GM19397 (cell line): ENCODE results near the gene ZBED1.
"Not testable (repeated sequence)": the region's sequence is repeated elsewhere in the genome, so short reads cannot be mapped to it uniquely, and the experiment has no call there.

Source experiments
- ATAC-seq: cut with Tn5 transposase; IDR thresholded peaks from one replicate; pipeline ENCODE4 v1.9.1; 2021; ENCODE audit warnings: mild to moderate bottlenecking, moderate library complexity; ENCODE audit not compliant: unreplicated experiment

The ZBED1 gene

DNA sequence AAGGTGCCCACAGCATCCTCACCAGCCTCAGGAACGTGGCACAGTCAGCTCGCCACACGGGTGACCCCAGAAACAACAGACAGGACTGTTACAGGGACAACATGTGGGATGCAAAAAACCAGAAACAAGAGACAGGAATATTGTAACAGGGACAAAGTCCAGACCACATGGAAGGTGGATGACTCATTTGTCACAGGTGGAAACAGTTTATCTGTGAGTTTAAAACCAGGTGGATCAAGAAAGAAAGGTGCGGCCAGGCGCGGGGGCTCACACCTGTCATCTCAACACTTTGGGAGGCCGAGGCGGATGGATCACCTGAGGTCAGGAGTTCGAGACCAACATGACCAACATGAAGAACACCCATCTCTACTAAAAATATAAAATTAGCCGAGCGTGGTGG lies 23.5 kb downstream of the ZBED1 start:
- not testable (repeated sequence) for ATAC-seq

- ATAC-seq, result no peak
These were observed 25.6 kb downstream of the ZBED1 start for GRCh38 chrX:2474963-2475726.

GRCh38 chrX:2474280-2474962 lies 26.4 kb downstream of the ZBED1 start:
- ATAC-seq, result no peak

GRCh38 chrX:2473064-2473463 lies 27.7 kb downstream of the ZBED1 start:
- ATAC-seq, result not testable (repeated sequence)

DNA sequence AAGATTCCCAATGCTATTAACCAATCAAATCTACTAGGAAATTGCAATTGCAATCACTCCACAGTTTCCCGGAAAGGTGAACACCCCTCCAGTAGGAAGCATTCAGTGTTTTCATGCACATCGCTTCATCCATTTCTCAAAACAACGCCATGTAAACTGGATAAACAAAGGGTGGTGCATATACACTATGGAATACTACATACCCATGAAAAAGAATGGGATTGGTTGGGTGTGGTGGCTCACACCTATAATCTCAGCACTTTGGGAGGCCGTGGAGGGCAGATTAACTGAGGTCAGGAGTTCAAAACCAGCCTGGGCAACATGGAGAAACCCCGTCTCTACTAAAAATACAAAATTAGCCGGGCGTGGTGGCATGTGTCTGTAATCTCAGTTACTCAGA lies 29.1 kb downstream of the ZBED1 start:
- ATAC-seq, result no peak

DNA sequence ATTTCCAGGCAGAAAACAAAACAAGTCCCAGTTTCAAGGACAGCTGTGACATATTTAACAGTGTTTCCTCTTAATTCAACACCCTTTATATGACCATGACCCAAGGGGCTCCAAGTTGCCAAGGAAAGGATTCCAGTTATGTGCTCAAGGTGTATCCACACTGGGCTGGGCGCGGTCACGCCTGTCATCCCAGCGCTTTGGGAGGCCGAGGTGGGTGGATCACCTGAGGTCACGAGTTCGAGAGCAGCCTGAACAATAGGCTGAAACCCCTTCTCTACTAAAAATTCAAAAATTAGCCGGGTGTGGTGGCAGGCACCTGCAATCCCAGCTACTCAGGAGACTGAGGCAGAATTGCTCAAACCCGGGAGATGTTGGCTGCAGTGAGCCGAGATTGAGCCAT lies 29.6 kb downstream of the ZBED1 start:
- ATAC-seq, result not testable (repeated sequence)

GRCh38 chrX:2469852-2470251 lies 30.9 kb downstream of the ZBED1 start:
- ATAC-seq, result not testable (repeated sequence)

- ATAC-seq, result no peak
These were observed 31.5 kb downstream of the ZBED1 start for GRCh38 chrX:2469196-2469685.

DNA sequence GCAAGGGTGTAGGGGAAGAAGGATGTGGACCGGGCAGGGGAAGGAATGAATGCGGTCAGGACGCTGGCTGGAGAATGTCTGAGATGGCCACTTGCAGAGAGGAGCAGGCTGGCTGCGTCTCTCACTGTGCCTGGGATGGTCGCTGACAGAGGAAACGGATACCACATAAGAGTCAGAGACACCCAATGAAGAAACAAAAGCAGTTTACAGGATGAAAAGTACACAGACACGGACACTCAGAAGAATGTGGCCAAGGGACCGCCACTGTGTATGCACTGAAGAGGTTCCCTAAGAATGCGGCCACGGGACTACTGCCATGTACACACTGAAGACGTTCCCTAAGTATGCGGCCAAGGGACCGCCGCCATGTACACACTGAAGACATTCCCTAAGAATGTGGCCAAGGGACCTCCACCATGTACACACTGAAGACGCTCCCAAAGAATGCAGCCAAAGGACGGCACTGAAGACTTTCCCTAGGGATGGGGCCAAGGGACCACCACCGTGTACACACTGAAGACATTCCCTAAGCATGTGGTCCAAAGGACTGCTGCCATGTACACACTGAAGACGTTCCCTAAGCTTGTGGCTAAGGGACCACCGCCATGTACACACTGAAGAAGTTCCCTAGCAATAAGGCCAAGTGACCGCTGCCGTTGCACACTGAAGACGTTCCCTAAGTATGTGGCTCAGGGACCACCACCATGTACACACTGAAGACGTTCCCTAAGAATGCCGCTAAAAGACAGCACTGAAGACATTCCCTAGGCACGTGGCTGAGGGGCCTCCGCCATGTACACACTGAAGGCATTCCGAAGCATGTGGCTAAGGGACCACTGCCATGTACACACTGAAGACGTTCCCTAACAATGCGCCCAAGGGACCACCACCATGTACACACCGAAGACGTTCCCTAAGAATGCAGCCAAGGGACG lies 32.2 kb downstream of the ZBED1 start:
- ATAC-seq, result no peak

DNA sequence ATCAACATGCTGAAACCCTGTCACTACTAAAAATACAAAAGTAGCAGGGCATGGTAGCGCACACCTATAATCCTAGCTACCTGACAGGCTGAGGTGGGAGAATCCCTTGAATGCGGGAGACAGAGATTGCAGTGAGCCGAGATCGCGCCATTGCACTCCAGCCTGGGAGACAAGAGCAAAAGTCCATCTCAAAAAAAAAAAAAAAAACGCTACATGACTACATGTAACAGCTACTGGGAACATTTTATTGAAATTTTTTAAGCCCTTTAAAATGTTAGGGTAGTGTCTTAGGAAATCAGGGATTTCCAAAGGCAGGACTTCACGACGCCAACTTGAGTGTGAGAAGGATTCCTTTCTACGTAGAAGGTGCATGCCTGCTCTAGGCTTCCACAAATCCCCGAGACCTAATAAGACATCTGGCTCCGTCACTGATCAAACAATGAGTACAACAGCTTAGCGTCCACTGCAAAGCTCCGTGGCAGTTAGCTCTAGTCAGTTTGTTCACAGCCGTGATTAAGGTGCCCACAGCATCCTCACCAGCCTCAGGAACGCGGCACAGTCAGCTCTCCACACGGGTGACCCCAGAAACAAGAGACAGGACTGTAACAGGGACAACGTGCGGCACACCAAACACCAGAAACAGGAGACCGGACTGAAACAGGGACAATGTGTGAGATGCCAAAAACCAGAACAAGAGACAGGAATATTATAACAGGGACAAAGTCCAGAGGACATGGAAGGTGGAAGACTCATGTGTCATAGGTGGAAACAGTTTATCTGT lies 33.7 kb downstream of the ZBED1 start:
- ATAC-seq, result no peak

GRCh38 chrX:2464677-2465166 lies 36.1 kb downstream of the ZBED1 start:
- no peak for ATAC-seq

DNA sequence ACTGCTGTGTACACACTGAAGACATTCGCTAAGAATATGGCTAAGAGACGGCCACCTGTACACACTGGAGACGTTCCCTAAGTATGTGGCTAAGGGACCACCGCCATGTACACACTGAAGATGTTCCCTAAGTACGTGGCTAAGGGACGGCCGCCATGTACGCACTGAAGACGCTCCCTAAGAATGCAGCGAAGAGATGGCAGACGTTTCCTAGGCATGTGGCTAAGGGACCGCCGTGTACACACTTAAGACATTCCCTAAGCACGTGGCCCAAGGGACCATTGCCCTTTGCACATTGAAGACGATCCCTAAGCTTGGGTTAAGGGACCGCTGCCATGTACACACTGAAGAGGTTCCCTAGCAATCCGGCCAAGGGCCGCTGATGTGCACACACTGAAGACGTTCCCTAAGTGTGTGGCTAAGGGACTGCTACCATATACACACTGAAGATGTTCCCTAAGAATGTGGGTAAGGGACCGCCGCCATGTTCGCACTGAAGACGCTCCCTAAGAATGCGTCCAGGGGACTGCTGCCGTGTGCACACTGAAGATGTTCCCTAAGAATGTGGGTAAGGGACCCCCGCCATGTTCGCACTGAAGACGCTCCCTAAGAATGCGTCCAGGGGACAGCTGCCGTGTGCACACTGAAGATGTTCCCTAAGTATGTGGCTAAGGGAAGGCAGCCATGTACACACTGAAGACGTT lies 36.7 kb downstream of the ZBED1 start:
- ATAC-seq, result no peak

DNA sequence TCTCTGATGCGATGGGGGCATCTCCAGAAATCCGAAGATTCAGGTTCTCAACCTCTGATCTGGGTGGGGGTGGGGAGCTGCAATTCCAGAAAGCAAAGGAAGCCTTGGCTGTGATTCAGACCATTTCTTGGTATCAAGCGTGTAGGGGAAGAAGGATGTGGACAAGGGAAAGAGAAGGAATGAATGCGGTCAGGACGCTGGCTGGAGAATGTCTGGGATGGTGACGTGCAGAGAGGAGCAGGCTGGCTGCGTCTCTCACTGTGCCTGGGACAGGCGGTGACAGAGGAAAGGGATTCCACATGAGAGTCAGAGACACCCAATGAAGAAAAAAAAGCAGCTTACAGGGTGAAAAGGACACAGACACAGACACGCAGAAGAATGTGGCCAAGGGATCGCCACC lies 37.3 kb downstream of the ZBED1 start:
- ATAC-seq, result not testable (repeated sequence)

- no peak for ATAC-seq
These were observed 38.0 kb downstream of the ZBED1 start for GRCh38 chrX:2462780-2463179.

DNA sequence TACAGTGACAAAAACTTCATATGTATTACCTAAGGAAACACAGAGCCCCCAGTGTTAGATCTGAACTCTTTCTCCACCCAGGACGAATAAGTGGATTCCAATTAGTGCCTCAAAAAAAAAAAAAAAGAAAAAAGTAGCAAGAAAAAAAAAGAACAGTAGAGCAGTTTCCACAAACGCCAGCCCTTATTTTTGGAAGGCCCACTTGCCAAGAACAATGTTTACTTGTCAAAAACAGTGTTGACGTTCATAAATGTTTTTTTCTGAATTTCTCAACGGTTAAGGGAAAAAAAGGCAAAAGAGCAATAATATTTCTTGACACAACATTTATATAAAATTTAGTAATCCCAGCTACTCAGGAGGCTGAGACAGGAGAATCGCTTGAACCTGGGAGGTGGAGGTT lies 38.7 kb downstream of the ZBED1 start:
- ATAC-seq, result no peak

DNA sequence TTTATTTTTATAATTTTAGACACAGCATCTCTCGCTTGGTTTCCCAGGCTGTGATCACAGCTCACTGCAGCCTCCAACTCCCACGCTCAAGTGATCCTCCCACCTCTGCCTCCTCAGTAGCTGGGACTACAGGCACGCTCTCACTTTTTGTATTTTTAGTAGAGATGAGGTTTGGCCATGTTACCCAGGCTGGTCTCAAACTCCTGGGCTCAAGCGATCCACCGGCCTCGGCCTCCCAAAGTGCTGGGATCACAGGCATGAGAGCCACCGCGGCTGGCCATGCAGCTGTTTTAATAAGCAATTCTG lies 39.1 kb downstream of the ZBED1 start:
- ATAC-seq, result no peak

DNA sequence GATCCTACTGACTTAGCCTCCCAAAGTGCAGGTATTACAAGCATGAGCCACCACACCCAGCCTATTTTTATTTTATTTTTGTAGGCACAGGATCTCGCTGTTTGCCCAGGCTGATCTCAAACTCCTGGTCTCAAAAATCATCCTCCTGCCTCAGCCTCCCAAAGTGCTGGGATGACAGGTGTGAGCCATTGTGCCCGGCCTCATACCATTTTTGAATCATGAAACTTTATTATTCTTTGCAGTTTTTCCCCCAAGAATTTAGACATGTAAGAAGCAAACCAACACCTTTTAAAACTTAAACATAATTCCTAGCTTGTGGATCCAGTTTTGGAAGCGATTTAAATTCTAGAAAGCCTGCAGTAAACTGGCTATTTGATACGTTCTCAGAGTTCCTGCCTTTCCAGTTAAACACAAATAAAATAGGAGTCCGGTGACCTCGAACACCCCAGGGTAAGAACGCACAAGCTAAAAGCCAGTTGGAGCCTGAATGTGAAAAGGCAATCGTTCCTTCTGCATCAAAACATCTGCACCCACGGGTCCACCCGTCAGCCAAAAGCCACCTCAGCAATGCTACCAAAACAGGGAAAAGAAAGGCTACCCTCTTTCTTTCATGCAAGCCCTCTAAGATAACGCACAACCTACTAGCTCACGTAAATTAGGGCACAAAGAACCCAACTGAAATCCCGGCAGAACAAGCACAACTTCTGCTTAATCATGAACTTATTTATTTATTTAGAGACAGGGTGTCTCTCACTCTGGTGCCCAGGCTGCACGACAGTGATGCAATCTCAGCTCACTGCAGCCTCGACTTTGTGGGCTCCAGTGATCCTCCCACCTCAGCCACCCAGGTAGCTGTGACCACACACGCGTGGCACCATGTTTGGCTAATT lies 39.7 kb downstream of the ZBED1 start:
- not testable (repeated sequence) for ATAC-seq

DNA sequence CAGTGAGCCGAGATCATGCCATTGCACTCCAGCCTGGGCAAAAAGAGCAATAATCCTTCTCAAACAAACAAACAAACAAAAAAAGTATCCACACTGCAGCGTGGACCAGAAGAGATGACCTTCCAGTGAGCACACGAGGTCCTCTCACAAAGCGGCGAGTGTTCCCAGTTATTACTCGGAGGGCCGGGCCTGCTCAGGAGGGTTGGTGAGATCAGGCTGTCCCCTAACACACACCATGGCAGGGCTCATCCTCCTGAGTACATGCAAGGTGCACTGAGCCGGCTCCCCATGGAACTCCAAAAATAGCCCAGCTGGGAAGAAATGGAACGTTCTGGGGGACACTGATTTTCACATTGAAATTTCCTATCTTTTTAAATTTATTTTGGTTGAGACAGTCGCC lies 40.7 kb downstream of the ZBED1 start:
- not testable (repeated sequence) for ATAC-seq

DNA sequence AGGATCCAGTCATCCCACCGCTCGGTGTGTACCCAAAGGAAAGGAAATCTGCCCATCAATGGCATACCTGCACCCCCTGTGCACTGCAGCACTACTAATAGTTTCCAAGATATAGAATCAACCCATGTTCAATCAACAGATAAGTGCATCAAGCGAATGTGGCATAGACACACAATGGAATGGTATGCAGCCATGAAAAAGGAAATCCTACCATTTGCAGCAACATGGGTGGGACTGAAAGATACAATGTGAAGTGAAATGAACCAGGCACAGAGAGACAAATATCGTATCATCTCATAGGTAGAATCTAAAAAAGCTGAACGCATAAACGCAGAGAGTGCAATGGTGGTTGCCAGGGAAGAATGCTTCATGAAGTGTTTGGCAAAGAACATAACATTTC lies 42.5 kb downstream of the ZBED1 start:
- ATAC-seq, result no peak
